Left lung (tissue), 10 donors: Measurements from ENCODE around the gene ANKRD33B. TPM values are rescaled to one million over a fixed set of nuclear protein-coding genes. Genes with fewer than 3 reads are reported as not detected.

Experiments
- ATAC-seq: fragments of 200-7000 bp; cut with Tn5 transposase; one replicate; pipeline ENCODE4 v1.9.1; 2020; ENCODE audit warnings: moderate library complexity
- DNase-seq, 4 donors: peaks; one replicate each; pipeline ENCODE4 v3.0.0-alpha.2; 2013 to 2020
- H3K27ac ChIP-seq, 2 donors: fragments of 200-600 bp; sonication (generic) in 1 of 2; one replicate each; pipeline versions ENCODE4 v1.5.0 to v1.8.0; 2020 to 2021
- H3K27me3 ChIP-seq, 2 donors: fragments of 200-600 bp; sonication (generic) in 1 of 2; one replicate each; pipeline versions ENCODE4 v1.5.0 to v1.8.0; 2020 to 2021
- H3K36me3 ChIP-seq, 2 donors: fragments of 200-600 bp; sonication (generic) in 1 of 2; one replicate each; pipeline versions ENCODE4 v1.5.0 to v1.8.0; 2020 to 2021
- H3K4me1 ChIP-seq, 2 donors: fragments of 200-600 bp; one replicate each; pipeline ENCODE4 v1.8.0; 2021
- H3K4me3 ChIP-seq, 2 donors: fragments of 200-600 bp; sonication (generic) in 1 of 2; one replicate each; pipeline versions ENCODE4 v1.5.0 to v1.8.0; 2020 to 2021; ENCODE audit warnings: mild to moderate bottlenecking in 1 of 2
- H3K9me3 ChIP-seq, 2 donors: fragments of 200-600 bp; sonication (generic) in 1 of 2; one replicate each; pipeline versions ENCODE4 v1.5.0 to v1.8.0; 2020 to 2021
- CTCF ChIP-seq, 2 donors: fragments of 200-600 bp; sonication (generic) in 1 of 2; IDR thresholded peaks; one replicate each; pipeline versions ENCODE4 v1.5.0 to v1.8.0; 2021; ENCODE audit warnings: antibody characterized with exemption in 2 of 2
- intact Hi-C, 2 donors: fragments of 100-400 bp; cut with DNase I; formaldehyde crosslinking; loops; one replicate each; pipeline versions ENCODE4 v1.11.2 to v1.14.2; 2022
- polyA plus RNA-seq, 6 donors: library from polyadenylated mRNA; unstranded; fragments of 120-200 nt; gene quantifications; one replicate each; pipeline ENCODE4 v1.2.1, GENCODE V29; 2013; ENCODE audit not compliant: insufficient read length in 6 of 6
- total RNA-seq, 2 donors: library from RNA; stranded (reverse); fragmentation: NEBNext Ultra II Directional; extraction: Animal tissue kit (Norgen Biotek cat#: 25700); gene quantifications; one replicate each; pipeline ENCODE4 v1.2.1, GENCODE V29; 2021
- donor health status: DM: no; HTN: yes; CAD: no.
- donor health status: DM: no; HTN: no; CAD: no.

ANKRD33B gene
- total and polyA plus RNA-seq, 8 donors = 0.53 to 6.3 (median 0.69) TPM

GRCh38 chr5:10686890-10687289 is 123.0 kb downstream of the ANKRD33B start:
- DNase-seq (no peak), ATAC-seq (no peak)
- H3K36me3 ChIP-seq = peaks cover 0 to 30% of the 10 kb centered on the region in 2 donors
- H3K27ac ChIP-seq = no peak overlapping the region
- H3K27me3 ChIP-seq = no peaks in the 10 kb centered on the region
- TF ChIP-seq CTCF (IDR thresholded peaks at IDR 0.05) = no peak
- no peak overlapping the region for H3K4me3 ChIP-seq
- H3K9me3 ChIP-seq = no peaks in the 10 kb centered on the region
- intact Hi-C loops = no loop called here
- H3K4me1 ChIP-seq = no peaks in the 10 kb centered on the region

GRCh38 chr5:10688651-10689171 is 124.8 kb downstream of the ANKRD33B start:
- Histone ChIP-seq H3K36me3 (peaks cover 0 to 17% of the 10 kb centered on the region in 2 donors), H3K4me3 (no peak overlapping the region), H3K9me3 (no peaks in the 10 kb centered on the region), H3K4me1 (no peaks in the 10 kb centered on the region), H3K27me3 (no peaks in the 10 kb centered on the region), H3K27ac (no peak overlapping the region)
- ATAC-seq (no peak), DNase-seq (no peak)
- intact Hi-C loops = no loop called here
- TF ChIP-seq CTCF (IDR thresholded peaks at IDR 0.05) = no peak

GRCh38 chr5:10689391-10690081 is 125.7 kb downstream of the ANKRD33B start:
- Histone ChIP-seq H3K4me1 (no peaks in the 10 kb centered on the region), H3K36me3 (peaks cover 0 to 16% of the 10 kb centered on the region in 2 donors), H3K9me3 (no peaks in the 10 kb centered on the region), H3K4me3 (no peak overlapping the region), H3K27me3 (no peaks in the 10 kb centered on the region), H3K27ac (no peak overlapping the region)
- no peak for TF ChIP-seq CTCF (IDR thresholded peaks at IDR 0.05)
- intact Hi-C loops = no loop called here
- ATAC-seq = no peak
- no peak for DNase-seq

- TF ChIP-seq CTCF (IDR thresholded peaks at IDR 0.05) = no peak
- Histone ChIP-seq H3K4me1 (peaks cover 0 to 10% of the 10 kb centered on the region in 2 donors), H3K36me3 (peaks cover 0 to 11% of the 10 kb centered on the region in 2 donors), H3K9me3 (no peaks in the 10 kb centered on the region), H3K4me3 (no peak overlapping the region), H3K27ac (no peak overlapping the region), H3K27me3 (no peaks in the 10 kb centered on the region)
- ATAC-seq = no peak
- intact Hi-C loops = no loop called here
- no peak for DNase-seq
These were observed 126.9 kb downstream of the ANKRD33B start for GRCh38 chr5:10690460-10691440.
